Neural progenitor cell (in vitro differentiated cells): ENCODE results near the gene DRC1. TPM values are rescaled to one million over a fixed set of nuclear protein-coding genes. Genes with fewer than 3 reads are reported as not detected.
A peak's percentile ranks its signal among the peaks of the same experiment; 100 is the strongest.

Experiments
- DNase-seq: peaks from one replicate; pipeline ENCODE4 v3.0.0-alpha.2; 2016; ENCODE audit warnings: low spot score
- H2AFZ ChIP-seq: fragments of 200-600 bp; sonication (generic); replicated peaks from 2 replicates; pipeline ENCODE4 v1.6.1; 2016; ENCODE audit warnings: antibody characterized with exemption
- H3F3A ChIP-seq: fragments of 200-600 bp; sonication (generic); 2 replicates; pipeline ENCODE4 v1.6.1; 2016; ENCODE audit warnings: antibody characterized with exemption, low read depth
- H3K27ac ChIP-seq: fragments of 200-600 bp; sonication (generic); 2 replicates; pipeline ENCODE4 v1.5.1; 2016; ENCODE audit warnings: mild to moderate bottlenecking
- H3K27me3 ChIP-seq: fragments of 200-600 bp; sonication (generic); 2 replicates; pipeline ENCODE4 v1.6.1; 2016; ENCODE audit warnings: mild to moderate bottlenecking, moderate library complexity
- H3K36me3 ChIP-seq: fragments of 200-600 bp; sonication (generic); 2 replicates; pipeline ENCODE4 v1.5.1; 2016
- H3K4me1 ChIP-seq: fragments of 200-600 bp; sonication (generic); 2 replicates; pipeline ENCODE4 v1.6.1; 2016; ENCODE audit warnings: mixed run types
- H3K4me2 ChIP-seq: fragments of 200-600 bp; sonication (generic); 2 replicates; pipeline ENCODE4 v1.6.1; 2016
- H3K4me3 ChIP-seq: fragments of 200-600 bp; sonication (generic); 2 replicates; pipeline ENCODE4 v1.5.1; 2016
- H3K79me2 ChIP-seq: fragments of 200-600 bp; sonication (generic); 2 replicates; pipeline ENCODE4 v1.6.1; 2016; ENCODE audit warnings: low read depth
- H3K9ac ChIP-seq: fragments of 200-600 bp; sonication (generic); 2 replicates; pipeline ENCODE4 v1.6.1; 2016
- H3K9me3 ChIP-seq: fragments of 200-600 bp; sonication (generic); 2 replicates; pipeline ENCODE4 v1.5.1; 2016; ENCODE audit warnings: low read depth
- H4K20me1 ChIP-seq: fragments of 200-600 bp; sonication (generic); 2 replicates; pipeline ENCODE4 v1.6.1; 2016; ENCODE audit warnings: low read depth
- H3K27ac Mint-ChIP-seq: 3 replicates; pipeline ENCODE4 v1.8.0; 2021; ENCODE audit warnings: mixed read lengths
- H3K27me3 Mint-ChIP-seq: 2 replicates; pipeline ENCODE4 v1.8.0; 2022; ENCODE audit warnings: low read depth, mild to moderate bottlenecking, inconsistent platforms, moderate library complexity, mixed read lengths; ENCODE audit not compliant: insufficient read depth
- H3K36me3 Mint-ChIP-seq: 3 replicates; pipeline ENCODE4 v1.8.0; 2021; ENCODE audit warnings: mixed read lengths
- H3K4me1 Mint-ChIP-seq: 3 replicates; pipeline ENCODE4 v1.8.0; 2021; ENCODE audit warnings: mixed read lengths
- H3K4me3 Mint-ChIP-seq: 3 replicates; pipeline ENCODE4 v1.8.0; 2021; ENCODE audit warnings: mild to moderate bottlenecking, moderate library complexity, mixed read lengths
- H3K9me3 Mint-ChIP-seq: 3 replicates; pipeline ENCODE4 v1.8.0; 2020; ENCODE audit warnings: mixed read lengths
- EZH2 ChIP-seq: fragments of 200-600 bp; sonication (generic); IDR thresholded peaks from 2 replicates; pipeline ENCODE4 v1.6.1; 2017; ENCODE audit warnings: antibody characterized with exemption, mild to moderate bottlenecking, moderate library complexity
- EZH2phosphoT487 ChIP-seq: fragments of 200-600 bp; sonication (generic); IDR thresholded peaks from 2 replicates; pipeline ENCODE4 v1.6.1; 2017; ENCODE audit warnings: antibody characterized with exemption
- total RNA-seq: library from RNA; depleted of rRNA; stranded (reverse); fragments of >200 nt; gene quantifications from 2 replicates; pipeline ENCODE4 v1.2.3, GENCODE V29; 2015; ENCODE audit warnings: low replicate concordance
- TF ChIP-seq, protein P1 (sequence below): fragments of 200-600 bp; sonication (generic); IDR thresholded peaks from 2 replicates; pipeline ENCODE4 v1.5.1; 2017; ENCODE audit warnings: antibody characterized with exemption, mild to moderate bottlenecking

The DRC1 gene
- total RNA-seq, 1 donor from 2014 or later: not detected

DNA sequence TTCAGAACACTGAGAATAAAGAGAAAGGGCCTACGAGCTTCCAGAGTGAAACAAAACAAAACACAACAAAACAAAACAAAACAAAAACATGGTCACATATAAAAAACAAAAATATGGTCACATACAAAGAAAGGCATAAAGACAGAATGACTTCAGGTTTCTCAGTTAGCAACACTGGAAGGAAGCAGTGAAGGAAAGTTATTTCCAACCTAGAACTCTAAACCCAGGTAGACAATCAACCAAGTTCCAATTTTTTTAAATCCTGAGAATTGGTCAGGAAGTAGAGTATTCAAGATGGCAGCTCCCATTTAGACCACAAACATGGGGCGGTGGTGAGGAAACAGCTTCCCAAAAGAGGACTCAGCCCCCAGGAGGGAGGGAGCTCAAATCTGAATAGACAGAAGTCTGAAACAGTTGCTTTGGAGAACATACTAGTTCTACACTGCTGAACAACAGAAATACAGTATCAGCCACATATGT, 9.1 kb downstream of the DRC1 start:
- H3K9me3 Mint-ChIP-seq: no peaks in the 10 kb centered on the region
- Histone ChIP-seq H3K4me3 (no peak overlapping the region), H3K79me2 (no peaks in the 10 kb centered on the region), H3K36me3 (no peaks in the 10 kb centered on the region), H3K27me3 (no peaks in the 10 kb centered on the region), H3K27ac (no peak overlapping the region), H3F3A (no peaks in the 10 kb centered on the region), H3K9ac (no peak overlapping the region), H3K9me3 (no peaks in the 10 kb centered on the region), H3K4me1 (no peaks in the 10 kb centered on the region), H4K20me1 (no peaks in the 10 kb centered on the region), H2AFZ (no peak overlapping the region), H3K4me2 (no peak overlapping the region)
- H3K36me3 Mint-ChIP-seq: no peaks in the 10 kb centered on the region
- H3K27ac Mint-ChIP-seq: no peak overlapping the region
- TF ChIP-seq EZH2: no peak
- TF ChIP-seq, protein P1, sequence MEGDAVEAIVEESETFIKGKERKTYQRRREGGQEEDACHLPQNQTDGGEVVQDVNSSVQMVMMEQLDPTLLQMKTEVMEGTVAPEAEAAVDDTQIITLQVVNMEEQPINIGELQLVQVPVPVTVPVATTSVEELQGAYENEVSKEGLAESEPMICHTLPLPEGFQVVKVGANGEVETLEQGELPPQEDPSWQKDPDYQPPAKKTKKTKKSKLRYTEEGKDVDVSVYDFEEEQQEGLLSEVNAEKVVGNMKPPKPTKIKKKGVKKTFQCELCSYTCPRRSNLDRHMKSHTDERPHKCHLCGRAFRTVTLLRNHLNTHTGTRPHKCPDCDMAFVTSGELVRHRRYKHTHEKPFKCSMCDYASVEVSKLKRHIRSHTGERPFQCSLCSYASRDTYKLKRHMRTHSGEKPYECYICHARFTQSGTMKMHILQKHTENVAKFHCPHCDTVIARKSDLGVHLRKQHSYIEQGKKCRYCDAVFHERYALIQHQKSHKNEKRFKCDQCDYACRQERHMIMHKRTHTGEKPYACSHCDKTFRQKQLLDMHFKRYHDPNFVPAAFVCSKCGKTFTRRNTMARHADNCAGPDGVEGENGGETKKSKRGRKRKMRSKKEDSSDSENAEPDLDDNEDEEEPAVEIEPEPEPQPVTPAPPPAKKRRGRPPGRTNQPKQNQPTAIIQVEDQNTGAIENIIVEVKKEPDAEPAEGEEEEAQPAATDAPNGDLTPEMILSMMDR: no peak
- no peak for TF ChIP-seq EZH2phosphoT487
- H3K27me3 Mint-ChIP-seq: no peaks in the 10 kb centered on the region
- H3K4me3 Mint-ChIP-seq: no peak overlapping the region
- DNase-seq: no peak
- H3K4me1 Mint-ChIP-seq: peaks cover 4% of the 10 kb centered on the region

- Histone ChIP-seq H3K36me3 (no peaks in the 10 kb centered on the region), H2AFZ (no peak overlapping the region), H3K4me3 (no peak overlapping the region), H3K27me3 (no peaks in the 10 kb centered on the region), H4K20me1 (no peaks in the 10 kb centered on the region), H3K79me2 (no peaks in the 10 kb centered on the region), H3K9ac (no peak overlapping the region), H3F3A (no peaks in the 10 kb centered on the region), H3K4me2 (no peak overlapping the region), H3K4me1 (no peaks in the 10 kb centered on the region), H3K9me3 (no peaks in the 10 kb centered on the region), H3K27ac (no peak overlapping the region)
- TF ChIP-seq EZH2phosphoT487: no peak
- no peak for TF ChIP-seq EZH2
- TF ChIP-seq, protein P1: no peak
- H3K27me3 Mint-ChIP-seq: no peaks in the 10 kb centered on the region
- no peaks in the 10 kb centered on the region for H3K36me3 Mint-ChIP-seq
- DNase-seq: no peak
- H3K27ac Mint-ChIP-seq: no peak overlapping the region
- H3K4me1 Mint-ChIP-seq: peaks cover 4% of the 10 kb centered on the region
- H3K9me3 Mint-ChIP-seq: no peaks in the 10 kb centered on the region
- H3K4me3 Mint-ChIP-seq: no peak overlapping the region
These were observed 9.7 kb downstream of the DRC1 start for GRCh38 chr2:26411419-26411818.

DNA sequence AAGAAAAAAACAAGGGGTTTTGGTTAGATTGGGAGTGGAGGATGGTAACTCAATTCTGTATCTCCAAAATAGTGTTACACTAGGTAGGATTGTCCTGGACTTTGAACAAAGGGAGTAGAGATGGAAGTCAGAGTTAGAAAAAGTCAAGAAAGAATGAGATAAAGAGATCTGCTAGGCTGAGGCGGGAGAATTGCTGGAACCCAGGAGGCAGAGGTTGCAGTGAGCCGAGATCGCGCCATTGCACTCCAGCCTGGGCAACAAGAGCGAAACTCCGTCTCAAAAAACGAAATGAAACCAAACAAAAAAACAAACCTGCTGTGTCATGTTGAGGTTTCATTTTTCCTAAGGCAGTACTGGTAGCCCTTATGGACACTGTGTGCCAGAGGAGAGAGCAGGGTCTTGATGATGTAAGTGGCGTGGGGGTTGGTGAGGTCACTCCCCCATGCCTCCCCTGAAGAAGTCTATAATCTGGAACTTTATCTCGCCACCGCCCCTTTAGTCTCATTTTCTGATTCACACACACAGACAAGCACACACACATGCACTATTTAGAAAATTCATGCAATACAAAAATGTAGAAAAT, 10.5 kb downstream of the DRC1 start:
- no peak overlapping the region for H3K4me2 ChIP-seq
- no peak overlapping the region for H3K9ac ChIP-seq

More for the DNA sequence above, 10.5 kb downstream of the DRC1 start:
- TF ChIP-seq, protein P1: no peak
- TF ChIP-seq EZH2: no peak
- TF ChIP-seq EZH2phosphoT487: no peak
- no peaks in the 10 kb centered on the region for H4K20me1 ChIP-seq
- Mint-ChIP-seq H3K27ac (no peak overlapping the region), H3K9me3 (no peaks in the 10 kb centered on the region), H3K4me1 (peaks cover 4% of the 10 kb centered on the region), H3K4me3 (no peak overlapping the region), H3K27me3 (no peaks in the 10 kb centered on the region), H3K36me3 (no peaks in the 10 kb centered on the region)
- H3K4me3 ChIP-seq: no peak overlapping the region
- H3K27ac ChIP-seq: no peak overlapping the region
- no peaks in the 10 kb centered on the region for H3K4me1 ChIP-seq
- H3K27me3 ChIP-seq: no peaks in the 10 kb centered on the region
- H2AFZ ChIP-seq: peak overlapping the region; percentile 68
- H3K79me2 ChIP-seq: no peaks in the 10 kb centered on the region
- no peak for DNase-seq
- no peaks in the 10 kb centered on the region for H3F3A ChIP-seq
- no peaks in the 10 kb centered on the region for H3K9me3 ChIP-seq
- H3K36me3 ChIP-seq: no peaks in the 10 kb centered on the region
